ENCODE results near the gene MLYCD.

Gene MLYCD

GRCh38 chr16:83913245-83913633 is 14.3 kb downstream of the MLYCD start:
- no peaks in the 10 kb centered on the region for H3K36me3 ChIP-seq (ENCODE audit: control insufficient read depth, insufficient read depth, low read length)
- H2AFZ ChIP-seq, result no peak overlapping the region
- H3K4me2 ChIP-seq (ENCODE audit: low read length), result no peak overlapping the region
- no peaks in the 10 kb centered on the region for H3K27me3 ChIP-seq (ENCODE audit: control insufficient read depth, insufficient read depth, low read length)
- H3K9me3 ChIP-seq (ENCODE audit: control insufficient read depth, low read length), result no peaks in the 10 kb centered on the region
- no peak overlapping the region for H3K27ac ChIP-seq
- peaks cover 23% of the 10 kb centered on the region for H3K79me2 ChIP-seq
- H3K4me3 ChIP-seq (ENCODE audit: low read depth, low read length), result no peak overlapping the region
- H3K4me1 ChIP-seq, result no peaks in the 10 kb centered on the region
- H3K9ac ChIP-seq, result no peak overlapping the region
- no peak for TF ChIP-seq CTCF (IDR thresholded peaks at IDR 0.05)

- no peak overlapping the region for H3K4me3 ChIP-seq (ENCODE audit: low read depth, low read length)
- H3K4me1 ChIP-seq, result no peaks in the 10 kb centered on the region
- no peak for TF ChIP-seq CTCF (IDR thresholded peaks at IDR 0.05)
- H3K27ac ChIP-seq, result no peak overlapping the region
- H3K27me3 ChIP-seq (ENCODE audit: control insufficient read depth, insufficient read depth, low read length), result no peaks in the 10 kb centered on the region
- no peak overlapping the region for H3K4me2 ChIP-seq (ENCODE audit: low read length)
- no peaks in the 10 kb centered on the region for H3K36me3 ChIP-seq (ENCODE audit: control insufficient read depth, insufficient read depth, low read length)
- no peak overlapping the region for H2AFZ ChIP-seq
- H3K9me3 ChIP-seq (ENCODE audit: control insufficient read depth, low read length), result no peaks in the 10 kb centered on the region
- peaks cover 18% of the 10 kb centered on the region for H3K79me2 ChIP-seq
- no peak overlapping the region for H3K9ac ChIP-seq
Observed at GRCh38 chr16:83914091-83914710, 15.3 kb downstream of the MLYCD start.

- H3K9ac ChIP-seq, result no peak overlapping the region
- no peak overlapping the region for H3K4me2 ChIP-seq (ENCODE audit: low read length)
- H3K36me3 ChIP-seq (ENCODE audit: control insufficient read depth, insufficient read depth, low read length), result no peaks in the 10 kb centered on the region
Observed at GRCh38 chr16:83915081-83915480, 16.2 kb downstream of the MLYCD start.

GRCh38 chr16:83915491-83915890 is 16.6 kb downstream of the MLYCD start:
- no peak for TF ChIP-seq CTCF (IDR thresholded peaks at IDR 0.05)
- Histone ChIP-seq H3K4me2 (ENCODE audit: low read length) (no peak overlapping the region), H3K27ac (no peak overlapping the region), H3K4me3 (ENCODE audit: low read depth, low read length) (no peak overlapping the region), H3K9me3 (ENCODE audit: control insufficient read depth, low read length) (no peaks in the 10 kb centered on the region), H3K36me3 (ENCODE audit: control insufficient read depth, insufficient read depth, low read length) (no peaks in the 10 kb centered on the region), H3K9ac (no peak overlapping the region), H2AFZ (no peak overlapping the region), H3K4me1 (no peaks in the 10 kb centered on the region), H3K79me2 (peaks cover 18% of the 10 kb centered on the region), H3K27me3 (ENCODE audit: control insufficient read depth, insufficient read depth, low read length) (no peaks in the 10 kb centered on the region)

More at GRCh38 chr16:83915081-83915480, 16.2 kb downstream of the MLYCD start:
- H3K27ac ChIP-seq, result no peak overlapping the region
- H3K4me1 ChIP-seq, result no peaks in the 10 kb centered on the region
- no peaks in the 10 kb centered on the region for H3K9me3 ChIP-seq (ENCODE audit: control insufficient read depth, low read length)
- peaks cover 18% of the 10 kb centered on the region for H3K79me2 ChIP-seq
- H3K27me3 ChIP-seq (ENCODE audit: control insufficient read depth, insufficient read depth, low read length), result no peaks in the 10 kb centered on the region
- no peak overlapping the region for H3K4me3 ChIP-seq (ENCODE audit: low read depth, low read length)
- TF ChIP-seq CTCF (IDR thresholded peaks at IDR 0.05), result no peak
- H2AFZ ChIP-seq, result no peak overlapping the region

Measured in parathyroid adenoma (tissue), 2 donors.